A172 (cell line): ENCODE data around the gene ZFYVE9. TPM values are rescaled to one million over a fixed set of nuclear protein-coding genes. Genes with fewer than 3 reads are reported as not detected.
"Not testable (repeated sequence)": the region's sequence is repeated elsewhere in the genome, so short reads cannot be mapped to it uniquely, and the experiment has no call there.

Experiments
- DNase-seq: peaks from one replicate; pipeline ENCODE4 v3.0.0-alpha.2; 2015; ENCODE audit warnings: low spot score
- total RNA-seq: library from RNA; depleted of rRNA; stranded (reverse); fragments of >200 nt; shearing (Covaris generic); gene quantifications from 2 replicates; pipeline ENCODE4 v1.2.3, GENCODE V29; 2014; rRNA removed

ZFYVE9 gene
- total RNA-seq, 1 experiment from 2014 or later: 20.2 TPM

- not testable (repeated sequence) for DNase-seq
Observed at GRCh38 chr1:52369851-52370250, 228.0 kb downstream of the ZFYVE9 start.

- no peak for DNase-seq
Observed at GRCh38 chr1:52385376-52385775, 243.5 kb downstream of the ZFYVE9 start.

DNA sequence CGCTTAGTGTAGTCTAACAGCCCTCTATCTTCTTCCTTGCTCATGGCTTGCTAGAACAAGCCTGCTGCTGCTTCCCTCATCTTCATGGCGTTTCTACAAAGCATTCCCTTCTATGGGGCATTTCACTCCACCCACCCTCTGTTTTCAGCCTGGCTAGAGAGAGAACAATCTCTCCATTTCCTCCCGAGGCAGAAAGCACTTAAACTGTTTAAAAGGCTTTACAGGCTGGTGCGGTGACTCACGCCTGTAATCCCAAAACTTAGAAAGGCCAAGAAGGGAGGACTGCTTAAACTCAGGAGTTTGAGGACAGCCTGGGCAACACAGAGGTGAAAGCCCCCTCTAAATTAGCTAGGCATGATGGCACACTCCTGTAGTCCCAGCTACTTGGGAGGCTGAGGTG, 244.6 kb downstream of the ZFYVE9 start:
- no peak for DNase-seq

GRCh38 chr1:52393174-52393573, 251.3 kb downstream of the ZFYVE9 start:
- no peak for DNase-seq

Other genes starting within 250 kb of the ZFYVE9 start
- 7.4 and 9.0 TPM in 2 replicates for gene RAB3B, start 151.4 kb upstream of the ZFYVE9 start, total RNA-seq
- gene KTI12, start 108.3 kb upstream of the ZFYVE9 start, total RNA-seq: 6.8 and 8.2 TPM in 2 replicates
- 48.3 and 50.6 TPM in 2 replicates for gene TXNDC12, start 86.9 kb upstream of the ZFYVE9 start, total RNA-seq
- gene BTF3L4, start 85.8 kb upstream of the ZFYVE9 start, total RNA-seq: 62.7 and 72.4 TPM in 2 replicates
- 44.3 and 48.9 TPM in 2 replicates for gene CC2D1B, start 224.1 kb downstream of the ZFYVE9 start, total RNA-seq